Measurements from ENCODE around the gene PTPRM.

- TF ChIP-seq ETS1 (IDR thresholded peaks at IDR 0.05), result no peak
- no peak for TF ChIP-seq CTCF (conservative IDR thresholded peaks at IDR 0.05; ENCODE audit: low read depth in 2 of 2)
- TF ChIP-seq EZH2phosphoT487 (IDR thresholded peaks at IDR 0.05; ENCODE audit: unreplicated experiment), result no peak
- TF ChIP-seq EZH2 (IDR thresholded peaks at IDR 0.05; ENCODE audit: low read depth, unreplicated experiment), result no peak
- TF ChIP-seq, protein P1, sequence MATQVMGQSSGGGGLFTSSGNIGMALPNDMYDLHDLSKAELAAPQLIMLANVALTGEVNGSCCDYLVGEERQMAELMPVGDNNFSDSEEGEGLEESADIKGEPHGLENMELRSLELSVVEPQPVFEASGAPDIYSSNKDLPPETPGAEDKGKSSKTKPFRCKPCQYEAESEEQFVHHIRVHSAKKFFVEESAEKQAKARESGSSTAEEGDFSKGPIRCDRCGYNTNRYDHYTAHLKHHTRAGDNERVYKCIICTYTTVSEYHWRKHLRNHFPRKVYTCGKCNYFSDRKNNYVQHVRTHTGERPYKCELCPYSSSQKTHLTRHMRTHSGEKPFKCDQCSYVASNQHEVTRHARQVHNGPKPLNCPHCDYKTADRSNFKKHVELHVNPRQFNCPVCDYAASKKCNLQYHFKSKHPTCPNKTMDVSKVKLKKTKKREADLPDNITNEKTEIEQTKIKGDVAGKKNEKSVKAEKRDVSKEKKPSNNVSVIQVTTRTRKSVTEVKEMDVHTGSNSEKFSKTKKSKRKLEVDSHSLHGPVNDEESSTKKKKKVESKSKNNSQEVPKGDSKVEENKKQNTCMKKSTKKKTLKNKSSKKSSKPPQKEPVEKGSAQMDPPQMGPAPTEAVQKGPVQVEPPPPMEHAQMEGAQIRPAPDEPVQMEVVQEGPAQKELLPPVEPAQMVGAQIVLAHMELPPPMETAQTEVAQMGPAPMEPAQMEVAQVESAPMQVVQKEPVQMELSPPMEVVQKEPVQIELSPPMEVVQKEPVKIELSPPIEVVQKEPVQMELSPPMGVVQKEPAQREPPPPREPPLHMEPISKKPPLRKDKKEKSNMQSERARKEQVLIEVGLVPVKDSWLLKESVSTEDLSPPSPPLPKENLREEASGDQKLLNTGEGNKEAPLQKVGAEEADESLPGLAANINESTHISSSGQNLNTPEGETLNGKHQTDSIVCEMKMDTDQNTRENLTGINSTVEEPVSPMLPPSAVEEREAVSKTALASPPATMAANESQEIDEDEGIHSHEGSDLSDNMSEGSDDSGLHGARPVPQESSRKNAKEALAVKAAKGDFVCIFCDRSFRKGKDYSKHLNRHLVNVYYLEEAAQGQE (IDR thresholded peaks at IDR 0.05; ENCODE audit: unreplicated experiment), result no peak
- TF ChIP-seq POLR2AphosphoS5 (IDR thresholded peaks at IDR 0.05; ENCODE audit: low read depth), result no peak
- TF ChIP-seq ZNF114 (CRISPR knock-in tag; IDR thresholded peaks at IDR 0.05), result no peak
- TF ChIP-seq ZNF331 (CRISPR knock-in tag; IDR thresholded peaks at IDR 0.05; ENCODE audit: low read depth), result no peak
- TF ChIP-seq CREB1 (CRISPR knock-in tag; IDR thresholded peaks at IDR 0.05; ENCODE audit: low read depth), result no peak
- no peak for TF ChIP-seq NANOG (IDR thresholded peaks at IDR 0.05; ENCODE audit: borderline replicate concordance)
- TF ChIP-seq JUNB (IDR thresholded peaks at IDR 0.05; ENCODE audit: unreplicated experiment), result no peak
- no peak for TF ChIP-seq ZNF462 (CRISPR knock-in tag; IDR thresholded peaks at IDR 0.05)
Observed at GRCh38 chr18:7758764-7759163, 191.6 kb downstream of the PTPRM start.
